Measurements from ENCODE around the gene CACNA1D.

The CACNA1D gene

GRCh38 chr3:53579636-53580035 lies 85.2 kb downstream of the CACNA1D start:
- DNase-seq (ENCODE audit: low spot score), result no peak

- DNase-seq (ENCODE audit: low spot score), result peak; percentile 44
Measured at GRCh38 chr3:53581671-53582070, 87.3 kb downstream of the CACNA1D start.

GRCh38 chr3:53583161-53583690 lies 88.8 kb downstream of the CACNA1D start:
- DNase-seq (ENCODE audit: low spot score), result no peak

- no peak for DNase-seq (ENCODE audit: low spot score)
Measured at GRCh38 chr3:53585049-53585448, 90.6 kb downstream of the CACNA1D start.

GRCh38 chr3:53585627-53586026 lies 91.2 kb downstream of the CACNA1D start:
- no peak for DNase-seq (ENCODE audit: low spot score)

GRCh38 chr3:53588122-53588521 lies 93.7 kb downstream of the CACNA1D start:
- DNase-seq (ENCODE audit: low spot score), result peak; percentile 57

GRCh38 chr3:53589201-53589600 lies 94.8 kb downstream of the CACNA1D start:
- DNase-seq (ENCODE audit: low spot score), result no peak

GRCh38 chr3:53589806-53590205 lies 95.4 kb downstream of the CACNA1D start:
- no peak for DNase-seq (ENCODE audit: low spot score)

GRCh38 chr3:53590606-53591005 lies 96.2 kb downstream of the CACNA1D start:
- no peak for DNase-seq (ENCODE audit: low spot score)

GRCh38 chr3:53591646-53592045 lies 97.2 kb downstream of the CACNA1D start:
- no peak for DNase-seq (ENCODE audit: low spot score)

GRCh38 chr3:53592862-53593261 lies 98.5 kb downstream of the CACNA1D start:
- DNase-seq (ENCODE audit: low spot score), result no peak

- no peak for DNase-seq (ENCODE audit: low spot score)
Measured at GRCh38 chr3:53593611-53594010, 99.2 kb downstream of the CACNA1D start.

- no peak for DNase-seq (ENCODE audit: low spot score)
Measured at GRCh38 chr3:53594276-53594675, 99.9 kb downstream of the CACNA1D start.

- no peak for DNase-seq (ENCODE audit: low spot score)
Measured at GRCh38 chr3:53595660-53596059, 101.2 kb downstream of the CACNA1D start.

GRCh38 chr3:53597136-53597915 lies 102.9 kb downstream of the CACNA1D start:
- DNase-seq (ENCODE audit: low spot score), result peak; percentile 25

GRCh38 chr3:53599771-53600170 lies 105.4 kb downstream of the CACNA1D start:
- DNase-seq (ENCODE audit: low spot score), result no peak

GRCh38 chr3:53602866-53603265 lies 108.5 kb downstream of the CACNA1D start:
- no peak for DNase-seq (ENCODE audit: low spot score)

GRCh38 chr3:53604232-53604631 lies 109.8 kb downstream of the CACNA1D start:
- no peak for DNase-seq (ENCODE audit: low spot score)

- DNase-seq (ENCODE audit: low spot score), result no peak
Measured at GRCh38 chr3:53606793-53607192, 112.4 kb downstream of the CACNA1D start.

- no peak for DNase-seq (ENCODE audit: low spot score)
Measured at GRCh38 chr3:53612508-53612907, 118.1 kb downstream of the CACNA1D start.

GRCh38 chr3:53613125-53613524 lies 118.7 kb downstream of the CACNA1D start:
- DNase-seq (ENCODE audit: low spot score), result no peak

GRCh38 chr3:53614307-53614706 lies 119.9 kb downstream of the CACNA1D start:
- no peak for DNase-seq (ENCODE audit: low spot score)

- DNase-seq (ENCODE audit: low spot score), result no peak
Measured at GRCh38 chr3:53616321-53616720, 121.9 kb downstream of the CACNA1D start.

All from kidney tubule cell (primary cell).